H1 (cell line): ENCODE results near the gene SMIM35. TPM values are rescaled to one million over a fixed set of nuclear protein-coding genes. Genes with fewer than 3 reads are reported as not detected.

Experiments
- CTCF ChIA-PET: fragments of 300-600 bp; sonication (Branson Sonifier 250); formaldehyde crosslinking; loops from one replicate; lab custom pipeline; 2021; ENCODE audit not compliant: partially characterized antibody; lab: Charles Lee
- POLR2A ChIA-PET: fragments of 300-600 bp; sonication (Branson Sonifier 250); formaldehyde crosslinking; loops from one replicate; lab custom pipeline; 2021; ENCODE audit warnings: inconsistent platforms; ENCODE audit not compliant: partially characterized antibody; lab: Charles Lee
- DNase-seq, 2 experiments: peaks; one replicate each; pipeline versions ENCODE4 v3.0.0 to v3.0.0-alpha.2; 2010 to 2022; ENCODE audit warnings: low spot score in 2 of 2, low read depth in 1 of 2, mixed read lengths in 1 of 2
- FAIRE-seq: peaks from 2 replicates; lab custom pipeline; 2011; peaks lifted over from hg19 to GRCh38; lab: Jason Lieb, UNC
- H2AFZ ChIP-seq: 2 replicates; pipeline ENCODE4 v1.8.1; 2012; ENCODE audit warnings: low read length, inconsistent platforms
- H2AK5ac ChIP-seq: 2 replicates; pipeline ENCODE4 v1.6.1; 2013; ENCODE audit warnings: low read depth, low read length
- H2BK120ac ChIP-seq: replicated peaks from 2 replicates; pipeline ENCODE3; 2013; ENCODE audit warnings: low read depth, low read length, inconsistent platforms
- H2BK12ac ChIP-seq: 2 replicates; pipeline ENCODE4 v1.6.1; 2013; ENCODE audit warnings: low read depth, low read length
- H2BK15ac ChIP-seq: 2 replicates; pipeline ENCODE4 v1.6.1; 2013; ENCODE audit warnings: low read length
- H2BK20ac ChIP-seq: 2 replicates; pipeline ENCODE4 v1.6.1; 2013; ENCODE audit warnings: low read length
- H2BK5ac ChIP-seq: 2 replicates; pipeline ENCODE4 v1.6.1; 2013; ENCODE audit warnings: low read depth, low read length
- H3K14ac ChIP-seq: 2 replicates; pipeline ENCODE4 v1.6.1; 2013; ENCODE audit warnings: inconsistent platforms; ENCODE audit not compliant: insufficient read length
- H3K18ac ChIP-seq: 2 replicates; pipeline ENCODE4 v1.6.1; 2013; ENCODE audit warnings: low read length; ENCODE audit errors: extremely low read depth
- H3K23ac ChIP-seq: 2 replicates; pipeline ENCODE4 v1.6.1; 2013; ENCODE audit warnings: inconsistent platforms; ENCODE audit not compliant: insufficient read length
- H3K23me2 ChIP-seq: 2 replicates; pipeline ENCODE4 v1.6.1; 2013; ENCODE audit warnings: low read depth, low read length
- H3K27ac ChIP-seq: 2 replicates; pipeline ENCODE4 v1.6.1; 2011; ENCODE audit warnings: low read depth, low read length, inconsistent platforms
- H3K27me3 ChIP-seq, 4 experiments: replicated peaks in 1 of 4; 1 replicate in 1 of 4; 2 replicates in 3 of 4; pipeline versions ENCODE4 v1.6.1 to v1.8.1; 2011 to 2013; ENCODE audit warnings: low read length in 3 of 4, mild to moderate bottlenecking in 3 of 4, inconsistent platforms in 2 of 4, mixed read lengths in 2 of 4, moderate library complexity in 1 of 4; ENCODE audit not compliant: control insufficient read depth in 3 of 4, insufficient read depth in 3 of 4; ENCODE audit errors: extremely low read depth in 1 of 4
- H3K36me3 ChIP-seq, 4 experiments: 2 replicates each; pipeline versions ENCODE4 v1.6.1 to v1.8.1; 2011 to 2013; ENCODE audit warnings: mild to moderate bottlenecking in 4 of 4, low read length in 3 of 4, moderate library complexity in 2 of 4, control low read depth in 1 of 4, inconsistent platforms in 1 of 4; ENCODE audit not compliant: insufficient read depth in 4 of 4, control insufficient read depth in 2 of 4
- H3K4ac ChIP-seq: replicated peaks from 2 replicates; pipeline ENCODE3; 2013; ENCODE audit warnings: low read length, low read depth, mixed read lengths, inconsistent platforms; ENCODE audit not compliant: insufficient read length
- H3K4me1 ChIP-seq, 4 experiments: replicated peaks in 1 of 4; 1 replicate in 1 of 4; 2 replicates in 3 of 4; pipeline versions ENCODE4 v1.6.1 to v1.8.1; 2011 to 2013; ENCODE audit warnings: low read length in 3 of 4, inconsistent platforms in 2 of 4, mixed read lengths in 1 of 4; ENCODE audit not compliant: insufficient read depth in 4 of 4, control insufficient read depth in 3 of 4
- H3K4me2 ChIP-seq, 2 experiments: 2 replicates each; pipeline versions ENCODE4 v1.6.1 to v1.8.1; 2011 to 2013; ENCODE audit warnings: low read depth in 2 of 2, low read length in 2 of 2, control low read depth in 1 of 2, inconsistent platforms in 1 of 2, mild to moderate bottlenecking in 1 of 2; ENCODE audit not compliant: insufficient read depth in 1 of 2
- H3K4me3 ChIP-seq, 4 experiments: fragments of 200-600, 300-600 bp in 1 of 4; sonication (generic), shearing (Covaris generic), sonication (Bioruptor Twin) in 1 of 4; 2 replicates each; pipeline versions ENCODE4 v1.5.1 to v1.8.1; 2011 to 2016; ENCODE audit warnings: low read length in 4 of 4, low read depth in 3 of 4, control low read depth in 2 of 4, inconsistent platforms in 2 of 4, mild to moderate bottlenecking in 2 of 4, mixed read lengths in 1 of 4, moderate library complexity in 1 of 4; ENCODE audit not compliant: insufficient read depth in 2 of 4; ENCODE audit errors: extremely low read depth in 1 of 4
- H3K56ac ChIP-seq: replicated peaks from 2 replicates; pipeline ENCODE3; 2013; ENCODE audit warnings: low read depth, mild to moderate bottlenecking, mixed read lengths, low read length, inconsistent platforms; ENCODE audit not compliant: insufficient read length
- H3K79me1 ChIP-seq: 2 replicates; pipeline ENCODE4 v1.6.1; 2013; ENCODE audit warnings: low read depth, low read length, control low read depth
- H3K79me2 ChIP-seq, 2 experiments: 2 replicates each; pipeline versions ENCODE4 v1.6.1 to v1.8.1; 2012 to 2013; ENCODE audit warnings: low read length in 2 of 2, mild to moderate bottlenecking in 2 of 2, inconsistent platforms in 1 of 2; ENCODE audit not compliant: insufficient read depth in 2 of 2, control insufficient read depth in 1 of 2
- H3K9ac ChIP-seq, 4 experiments: replicated peaks in 1 of 4; 1 replicate in 1 of 4; 2 replicates in 3 of 4; pipeline versions ENCODE4 v1.6.1 to v1.8.1; 2011 to 2013; ENCODE audit warnings: low read depth in 3 of 4, low read length in 3 of 4, control low read depth in 2 of 4, mild to moderate bottlenecking in 2 of 4, moderate library complexity in 2 of 4, inconsistent platforms in 1 of 4; ENCODE audit errors: extremely low read depth in 1 of 4
- H3K9me3 ChIP-seq, 2 experiments: 2 replicates each; pipeline versions ENCODE4 v1.6.1 to v1.8.1; 2012 to 2013; ENCODE audit warnings: mild to moderate bottlenecking in 2 of 2, moderate library complexity in 2 of 2, control low read depth in 1 of 2, inconsistent platforms in 1 of 2, low read depth in 1 of 2, low read length in 1 of 2, mixed read lengths in 1 of 2; ENCODE audit not compliant: insufficient read depth in 2 of 2
- H4K20me1 ChIP-seq, 2 experiments: replicated peaks in 1 of 2; 2 replicates each; pipeline versions ENCODE3 to v1.8.1; 2011 to 2013; ENCODE audit warnings: inconsistent platforms in 2 of 2, low read length in 2 of 2, mild to moderate bottlenecking in 1 of 2; ENCODE audit not compliant: insufficient read depth in 2 of 2, control insufficient read depth in 1 of 2
- H4K5ac ChIP-seq: 2 replicates; pipeline ENCODE4 v1.6.1; 2013; ENCODE audit warnings: low read length, low read depth, mixed read lengths, inconsistent platforms; ENCODE audit not compliant: insufficient read length
- H4K8ac ChIP-seq: 2 replicates; pipeline ENCODE4 v1.8.0; 2013; ENCODE audit warnings: mild to moderate bottlenecking, moderate library complexity, low read length, inconsistent platforms; ENCODE audit not compliant: insufficient read depth; ENCODE audit errors: extremely low read depth
- H4K91ac ChIP-seq: replicated peaks from 2 replicates; pipeline ENCODE3; 2013; ENCODE audit warnings: low read length, mixed read lengths, inconsistent platforms; ENCODE audit not compliant: insufficient read length
- CBX8 ChIP-seq: fragments of 300-800, 300-1000 bp; sonication (generic); IDR thresholded peaks from 2 replicates; pipeline ENCODE4 v1.7.1; 2016; ENCODE audit warnings: low read depth, low read length, borderline replicate concordance
- CHD2 ChIP-seq: IDR thresholded peaks from 2 replicates; pipeline ENCODE4 v1.6.1; 2012; ENCODE audit warnings: low read length, improper control_type of control experiment
- CREB1 ChIP-seq: IDR thresholded peaks from 2 replicates; pipeline ENCODE4 v1.6.1; 2012; ENCODE audit warnings: inconsistent platforms
- CTCF ChIP-seq, 3 experiments: IDR thresholded peaks; 1 replicate in 2 of 3; 2 replicates in 1 of 3; pipeline versions ENCODE4 v1.5.1 to v1.6.1; 2011; ENCODE audit warnings: low read length in 3 of 3, mild to moderate bottlenecking in 3 of 3, inconsistent platforms in 2 of 3, low read depth in 1 of 3, moderate library complexity in 1 of 3; ENCODE audit not compliant: insufficient read depth in 1 of 3; ENCODE audit errors: control extremely low read depth in 1 of 3
- EGR1 ChIP-seq: IDR thresholded peaks from 2 replicates; pipeline ENCODE4 v1.6.1; 2011; ENCODE audit warnings: low read depth, low read length, borderline replicate concordance
- EZH2 ChIP-seq: fragments of 200-600 bp; sonication (generic); IDR thresholded peaks from 2 replicates; pipeline ENCODE4 v1.7.1; 2012; ENCODE audit warnings: low read depth, mild to moderate bottlenecking, moderate library complexity, low read length, inconsistent platforms; ENCODE audit not compliant: severe bottlenecking
- PHF8 ChIP-seq: fragments of 200-600 bp; sonication (generic); conservative IDR thresholded peaks from 2 replicates; pipeline ENCODE4 v1.7.1; 2012; ENCODE audit warnings: low read depth, mild to moderate bottlenecking, inconsistent platforms, low read length, moderate library complexity
- RXRA ChIP-seq: IDR thresholded peaks from 2 replicates; pipeline ENCODE4 v1.6.1; 2011; ENCODE audit warnings: low read depth, mild to moderate bottlenecking, low read length, moderate library complexity; ENCODE audit not compliant: insufficient read depth
- SIN3A ChIP-seq, 2 experiments: IDR thresholded peaks in 1 of 2; conservative IDR thresholded peaks in 1 of 2; 2 replicates each; pipeline ENCODE4 v1.6.1; 2011 to 2012; ENCODE audit warnings: low read length in 2 of 2, improper control_type of control experiment in 1 of 2, low read depth in 1 of 2, mild to moderate bottlenecking in 1 of 2
- USF2 ChIP-seq: IDR thresholded peaks from 2 replicates; pipeline ENCODE4 v1.6.1; 2011; ENCODE audit warnings: low read length, improper control_type of control experiment
- WGBS, 2 experiments: shearing (Covaris generic) in 1 of 2; methylation state at CpG; one replicate each; pipeline versions ENCODE4 v1.1.6 to v1.1.7; 2013 to 2015; ENCODE audit warnings: low lambda C conversion rate in 2 of 2, mixed read lengths in 2 of 2, inconsistent platforms in 1 of 2, low coverage in 1 of 2, missing lambda C conversion rate in 1 of 2; ENCODE audit not compliant: insufficient replicate concordance in 2 of 2, insufficient coverage in 1 of 2, insufficient read length in 1 of 2; ENCODE audit errors: extremely low coverage in 1 of 2, missing lambda C conversion rate in 1 of 2; 5-methylcytosine and 5-hydroxymethylcytosine counted together
- polyA plus RNA-seq, 7 experiments: library from polyadenylated mRNA; depleted of rRNA in 3 of 7; stranded (reverse) in 5 of 7; unstranded in 2 of 7; fragments of >200 nt in 5 of 7; fragments of 200-250 nt in 2 of 7; gene quantifications; 1 replicate in 5 of 7; 2 replicates in 1 of 7; 4 replicates in 1 of 7; pipeline versions ENCODE4 v1.2.1 to v1.2.3, GENCODE V29; 2011 to 2013; ENCODE audit warnings: missing spikeins in 2 of 7, mixed read lengths in 2 of 7
- total RNA-seq: library from RNA; stranded (reverse); fragmentation: NEBNext Ultra II Directional; extraction: Animal tissue kit (Norgen Biotek cat#: 25700); gene quantifications from 2 replicates; pipeline ENCODE4 v1.2.1, GENCODE V29; 2021

Gene SMIM35
- total and polyA plus RNA-seq, 2 of the 8 experiments (the other 6 are each of a cell fraction or from before 2014, with no cell fraction given): not detected

DNA sequence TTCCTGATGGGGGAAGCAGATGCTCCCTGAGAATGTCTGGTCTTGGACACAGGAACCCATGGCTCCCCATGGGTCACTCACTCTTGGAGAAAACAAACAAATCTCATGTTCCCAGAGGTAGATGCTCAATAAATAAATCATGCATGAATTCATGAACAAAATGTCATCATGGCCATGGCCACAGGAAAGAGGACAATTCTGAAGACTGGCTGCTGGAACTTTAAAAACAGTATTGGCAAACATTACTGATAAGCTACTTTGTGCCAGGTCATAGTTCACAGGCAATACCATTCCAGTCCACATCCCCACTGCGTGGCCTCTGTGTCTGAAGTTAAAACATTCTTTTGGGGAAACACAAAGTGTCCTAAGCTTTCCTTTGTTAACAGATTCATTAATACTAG lies 9.2 kb upstream of the SMIM35 start:
- H3K14ac ChIP-seq: no peak overlapping the region
- H2BK120ac ChIP-seq: no peak overlapping the region
- DNase-seq (no peak), FAIRE-seq (no peak)
- H2AFZ ChIP-seq: no peak overlapping the region
- H3K4me2 ChIP-seq: no peak overlapping the region
- no peaks in the 10 kb centered on the region for H3K79me2 ChIP-seq
- POLR2A ChIA-PET: no interaction called here
- no peak overlapping the region for H2BK5ac ChIP-seq
- H4K91ac ChIP-seq: no peak overlapping the region
- H4K8ac ChIP-seq: no peak overlapping the region
- no peaks in the 10 kb centered on the region for H3K23me2 ChIP-seq
- no peaks in the 10 kb centered on the region for H4K20me1 ChIP-seq
- H4K5ac ChIP-seq: no peak overlapping the region
- no peak overlapping the region for H2BK20ac ChIP-seq
- H3K9ac ChIP-seq: no peak overlapping the region
- H3K56ac ChIP-seq: no peak overlapping the region
- H3K4ac ChIP-seq: no peak overlapping the region
- CTCF ChIA-PET: interaction anchor here (1.1 to 1.3 kb wide), 3 partner anchors 9 to 25 kb away, joined by 3 to 5 read pairs (median 3); partner anchors contain the start of gene SMIM35
- H3K27ac ChIP-seq: no peak overlapping the region
- no peaks in the 10 kb centered on the region for H3K9me3 ChIP-seq
- peaks cover 0 to 13% (median 7%) of the 10 kb centered on the region in 4 experiments; a peak in 6 of 7 replicates for H3K4me1 ChIP-seq
- no peak overlapping the region for H3K18ac ChIP-seq
- H3K36me3 ChIP-seq: no peaks in the 10 kb centered on the region
- no peak overlapping the region for H3K23ac ChIP-seq
- H2AK5ac ChIP-seq: no peak overlapping the region
- no peak overlapping the region for H2BK12ac ChIP-seq
- no peaks in the 10 kb centered on the region for H3K79me1 ChIP-seq
- H2BK15ac ChIP-seq: no peak overlapping the region
- 88% methylated on average over 1 of the region's 1 CpG; no CpG with 5 or more reads in 1 of the 2 experiments for WGBS, 2 experiments
- no peaks in the 10 kb centered on the region; a peak in 1 of 7 replicates for H3K27me3 ChIP-seq
- no peak overlapping the region for H3K4me3 ChIP-seq
- no peak for TF ChIP-seq PHF8
- no peak for TF ChIP-seq CBX8
- TF ChIP-seq USF2: no peak
- no peak for TF ChIP-seq CHD2
- TF ChIP-seq EGR1: no peak
- TF ChIP-seq RXRA: no peak
- no peak for TF ChIP-seq CREB1
- TF ChIP-seq SIN3A (conservative IDR thresholded peaks at IDR 0.05 in 1 of 2, IDR thresholded peaks at IDR 0.05 in 1 of 2; ENCODE audit: low read depth in 1 of 2, low read length in 2 of 2): no peak
- no peak for TF ChIP-seq CTCF (IDR thresholded peaks at IDR 0.05; ENCODE audit: control extremely low read depth in 1 of 3, insufficient read depth in 1 of 3, low read depth in 1 of 3, low read length in 3 of 3)
- no peak for TF ChIP-seq EZH2
